Activated naive CD4-positive, alpha-beta T cell (primary cell): Measurements from ENCODE around the gene SHROOM4.

Source experiments
- DNase-seq, 4 experiments: peaks; one replicate each; lab custom pipeline; 2025; lab: John Stamatoyannopoulos, UW

SHROOM4 gene

GRCh38 chrX:50705042-50705441, 109.0 kb downstream of the SHROOM4 start:
- DNase-seq: no peak

DNA sequence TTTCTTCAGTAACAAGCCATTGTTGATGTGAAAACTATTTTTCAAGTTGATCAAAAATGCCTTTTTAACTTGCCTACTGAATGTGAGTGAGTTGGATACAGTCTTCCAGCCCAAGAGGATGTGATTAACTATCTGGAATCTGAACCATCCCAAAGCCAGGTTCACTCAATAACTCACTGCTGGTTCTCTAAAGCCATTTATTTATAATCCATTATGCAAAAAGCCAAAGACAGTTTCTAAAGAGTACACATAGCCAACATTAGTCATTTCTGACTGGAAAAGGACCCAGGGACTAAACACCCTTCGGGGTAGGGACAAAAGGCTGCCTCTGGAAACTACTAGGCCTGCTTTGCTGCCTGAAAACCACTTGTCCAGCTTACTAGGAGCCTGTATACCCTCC, 109.6 kb downstream of the SHROOM4 start:
- no peak for DNase-seq

GRCh38 chrX:50700921-50701320, 113.1 kb downstream of the SHROOM4 start:
- no peak for DNase-seq

DNA sequence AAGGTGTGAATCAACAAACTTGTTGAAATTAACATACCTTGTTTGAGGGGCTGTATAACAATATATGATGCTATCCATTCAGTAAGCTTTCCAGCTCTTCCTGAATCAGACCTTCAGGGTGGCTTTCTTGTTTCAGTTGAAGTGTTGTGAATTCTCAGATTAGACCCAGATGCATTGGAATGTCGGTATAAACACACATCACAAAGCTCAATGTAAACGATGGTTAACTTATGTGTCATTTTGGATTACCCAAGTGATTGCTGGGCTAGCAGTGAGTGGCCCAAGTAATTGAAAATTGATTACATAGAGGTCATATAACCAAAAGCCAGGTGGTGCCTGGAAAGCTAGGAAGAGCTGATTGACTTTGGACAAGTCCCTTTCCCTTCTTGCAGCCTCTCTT, 115.0 kb downstream of the SHROOM4 start:
- DNase-seq: no peak

- no peak for DNase-seq
Measured at GRCh38 chrX:50697691-50698090, 116.3 kb downstream of the SHROOM4 start.

GRCh38 chrX:50691820-50692219, 122.2 kb downstream of the SHROOM4 start:
- DNase-seq: no peak

DNA sequence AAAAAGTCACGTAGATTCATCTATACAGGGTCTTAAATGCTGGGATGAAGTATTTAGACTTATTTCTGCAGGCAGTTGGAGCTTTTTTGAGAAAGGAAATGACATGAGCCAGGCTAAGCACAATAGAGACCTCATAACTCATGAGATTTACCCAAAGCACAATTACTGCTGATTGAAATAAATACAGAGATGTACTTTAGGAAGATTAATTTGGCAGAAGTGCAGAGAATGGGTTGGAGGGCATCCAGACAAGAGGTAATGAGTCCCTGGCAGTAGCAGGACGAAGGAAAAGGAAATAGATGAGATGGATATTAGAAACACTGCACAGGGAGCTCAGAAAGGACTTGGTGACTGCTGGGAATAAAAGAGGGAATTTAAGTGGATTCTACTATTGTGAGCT, 129.1 kb downstream of the SHROOM4 start:
- no peak for DNase-seq

- no peak for DNase-seq
Measured at GRCh38 chrX:50680990-50681389, 133.0 kb downstream of the SHROOM4 start.

- DNase-seq: no peak
Measured at GRCh38 chrX:50677789-50678188, 136.2 kb downstream of the SHROOM4 start.

- no peak for DNase-seq
Measured at GRCh38 chrX:50671661-50672060, 142.3 kb downstream of the SHROOM4 start.

- DNase-seq: no peak
Measured at GRCh38 chrX:50668860-50669259, 145.1 kb downstream of the SHROOM4 start.

GRCh38 chrX:50648156-50648555, 165.8 kb downstream of the SHROOM4 start:
- no peak for DNase-seq

DNA sequence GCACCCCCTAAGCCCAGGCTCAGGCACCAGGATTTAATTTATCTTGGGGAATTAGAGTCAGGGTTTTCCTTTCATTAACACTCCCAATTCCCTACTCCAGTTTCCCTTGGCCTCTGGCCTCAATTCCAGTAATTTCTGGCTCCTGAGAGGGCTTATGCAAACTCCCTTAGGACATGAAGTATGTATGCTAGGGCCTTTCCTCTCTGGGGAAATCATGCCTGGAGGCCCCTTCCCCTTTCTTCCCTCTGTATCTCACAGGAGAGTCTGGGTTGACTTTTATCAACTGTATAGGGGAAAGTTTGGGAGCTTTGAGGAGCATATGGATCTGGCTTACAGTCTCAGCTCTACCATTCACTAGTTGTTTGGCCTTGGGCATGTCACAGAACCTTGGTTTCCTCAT, 169.5 kb downstream of the SHROOM4 start:
- no peak for DNase-seq

DNA sequence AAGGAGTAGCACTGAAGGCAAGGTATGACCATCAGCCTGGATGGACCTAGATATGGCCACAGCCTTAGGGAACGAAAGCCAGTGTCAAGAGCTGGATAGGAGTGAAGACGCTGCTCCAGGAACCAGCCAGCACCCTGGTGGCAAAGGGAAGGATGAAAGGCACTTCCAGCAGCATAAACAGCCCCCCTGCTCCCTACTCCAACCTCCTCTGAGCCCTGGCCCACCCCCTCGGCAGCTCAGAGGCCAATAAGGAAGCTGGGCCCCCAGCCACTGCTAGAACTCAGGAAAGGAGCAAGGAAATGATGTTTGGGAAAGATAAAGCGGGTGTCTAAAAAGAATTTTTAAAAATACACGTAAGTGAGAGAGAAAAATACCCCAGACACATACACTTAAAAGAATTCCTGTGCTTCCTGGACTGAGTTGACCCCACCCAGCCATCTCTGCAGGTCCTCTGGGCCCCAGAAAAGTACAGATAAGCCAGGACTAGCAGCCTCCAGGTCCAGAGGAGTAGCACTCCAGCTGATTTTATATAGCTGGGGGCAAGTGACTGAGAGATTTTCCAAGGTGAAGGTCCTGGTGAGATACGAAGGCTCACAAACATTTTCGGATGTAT, 170.4 kb downstream of the SHROOM4 start:
- DNase-seq: no peak

GRCh38 chrX:50638123-50638522, 175.9 kb downstream of the SHROOM4 start:
- DNase-seq: no peak

DNA sequence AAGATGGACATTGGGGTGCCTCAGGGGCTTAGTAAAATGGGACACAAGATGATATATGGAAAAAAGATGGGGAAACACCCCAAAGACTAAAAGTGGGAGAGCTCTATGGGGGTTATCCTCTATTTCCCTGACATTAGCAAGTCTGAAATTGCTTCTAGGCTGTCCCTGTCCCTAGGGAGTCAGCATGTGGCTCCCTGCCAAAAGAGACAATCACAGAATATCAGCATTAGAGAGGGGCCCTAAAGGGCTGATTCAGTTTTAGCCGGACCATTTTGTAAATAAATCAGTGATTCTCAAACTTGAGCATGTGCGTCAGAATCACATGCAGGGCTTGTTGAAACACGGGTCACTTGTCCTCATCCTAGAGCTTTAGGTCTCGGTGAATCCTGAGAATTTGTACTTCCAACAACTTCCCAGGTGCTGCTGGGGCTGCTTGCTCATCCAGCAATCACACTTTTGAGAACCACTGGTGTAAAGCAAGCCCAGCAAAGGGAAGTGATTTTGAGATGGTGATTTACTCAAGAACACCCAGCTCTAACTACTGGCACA, 178.1 kb downstream of the SHROOM4 start:
- DNase-seq: no peak

GRCh38 chrX:50635162-50635561, 178.8 kb downstream of the SHROOM4 start:
- DNase-seq: no peak

DNA sequence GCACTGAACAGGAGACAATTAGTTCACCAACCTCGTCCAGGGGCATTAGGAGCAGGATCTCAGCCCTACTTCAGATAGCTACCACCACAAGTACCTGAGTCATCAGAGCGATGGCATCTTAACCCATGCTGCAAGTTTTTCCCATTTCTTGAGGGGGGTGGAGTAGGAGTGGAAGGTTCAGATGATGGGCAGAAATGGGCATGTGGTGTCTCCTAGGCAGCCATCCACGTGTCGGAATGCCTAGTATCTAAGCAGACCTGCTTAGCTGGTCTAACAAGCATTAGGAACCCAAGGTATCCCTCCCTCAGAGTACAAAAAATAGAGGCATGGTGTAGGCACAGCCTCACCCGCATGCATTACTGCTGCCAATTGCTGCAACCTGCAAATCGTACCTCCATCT, 184.2 kb downstream of the SHROOM4 start:
- no peak for DNase-seq

DNA sequence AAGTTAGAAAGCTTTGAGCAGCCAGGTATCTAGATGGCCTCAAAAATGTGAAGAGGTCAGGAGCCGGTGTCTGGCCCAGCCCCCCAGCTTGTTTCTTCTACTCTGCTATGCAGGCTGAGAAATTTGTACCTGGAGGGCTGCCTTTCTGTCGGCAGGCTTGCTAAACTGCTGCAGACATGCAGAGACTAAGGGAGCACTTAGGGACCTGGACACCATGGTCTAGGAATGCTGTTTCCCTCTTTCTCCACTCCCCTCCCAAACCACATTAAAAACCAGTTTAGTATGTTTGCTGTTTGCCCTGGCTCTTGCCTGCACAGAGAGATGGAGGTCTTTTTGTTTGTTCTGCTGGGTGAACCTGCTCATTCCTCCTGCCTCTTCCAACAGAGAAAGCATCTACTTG, 186.3 kb downstream of the SHROOM4 start:
- DNase-seq: no peak

DNA sequence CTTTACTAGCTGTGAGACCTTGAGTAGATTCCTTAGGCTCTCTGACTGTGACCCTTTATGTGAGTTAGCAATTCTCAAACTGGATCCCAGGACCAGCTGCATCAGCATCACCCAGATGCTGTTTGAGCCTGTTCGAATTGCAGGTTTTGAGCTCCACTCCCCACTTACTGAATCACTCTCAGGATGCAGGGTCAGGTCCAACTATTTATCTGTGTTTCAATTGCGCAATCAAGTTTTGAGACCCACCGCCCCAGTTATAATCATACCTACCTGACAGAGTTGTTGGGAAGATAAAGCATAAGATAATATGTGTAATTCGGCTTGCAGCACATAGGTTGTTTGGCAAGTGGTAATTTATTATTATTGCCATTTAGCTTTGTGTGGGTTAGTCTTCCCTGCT, 187.6 kb downstream of the SHROOM4 start:
- DNase-seq: no peak

DNA sequence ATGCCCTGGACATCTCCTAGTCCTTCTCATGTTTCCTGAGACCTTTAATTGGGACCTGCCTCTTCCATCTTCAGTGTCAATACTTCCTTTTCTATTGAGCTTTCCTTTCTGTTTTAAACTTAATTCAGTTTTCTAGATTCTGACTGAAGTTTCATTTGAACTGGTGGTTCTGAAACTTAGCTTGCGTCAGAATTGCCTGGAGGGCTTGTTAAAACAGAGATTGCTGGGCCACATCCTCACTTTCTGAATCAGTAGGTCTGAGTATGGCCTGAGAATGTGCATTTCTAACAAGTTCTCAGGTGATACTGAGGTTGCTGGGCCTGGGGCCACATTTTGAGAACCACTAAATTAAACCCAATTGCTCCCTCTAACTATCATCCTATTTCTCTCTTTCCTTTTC, 191.2 kb downstream of the SHROOM4 start:
- no peak for DNase-seq

DNA sequence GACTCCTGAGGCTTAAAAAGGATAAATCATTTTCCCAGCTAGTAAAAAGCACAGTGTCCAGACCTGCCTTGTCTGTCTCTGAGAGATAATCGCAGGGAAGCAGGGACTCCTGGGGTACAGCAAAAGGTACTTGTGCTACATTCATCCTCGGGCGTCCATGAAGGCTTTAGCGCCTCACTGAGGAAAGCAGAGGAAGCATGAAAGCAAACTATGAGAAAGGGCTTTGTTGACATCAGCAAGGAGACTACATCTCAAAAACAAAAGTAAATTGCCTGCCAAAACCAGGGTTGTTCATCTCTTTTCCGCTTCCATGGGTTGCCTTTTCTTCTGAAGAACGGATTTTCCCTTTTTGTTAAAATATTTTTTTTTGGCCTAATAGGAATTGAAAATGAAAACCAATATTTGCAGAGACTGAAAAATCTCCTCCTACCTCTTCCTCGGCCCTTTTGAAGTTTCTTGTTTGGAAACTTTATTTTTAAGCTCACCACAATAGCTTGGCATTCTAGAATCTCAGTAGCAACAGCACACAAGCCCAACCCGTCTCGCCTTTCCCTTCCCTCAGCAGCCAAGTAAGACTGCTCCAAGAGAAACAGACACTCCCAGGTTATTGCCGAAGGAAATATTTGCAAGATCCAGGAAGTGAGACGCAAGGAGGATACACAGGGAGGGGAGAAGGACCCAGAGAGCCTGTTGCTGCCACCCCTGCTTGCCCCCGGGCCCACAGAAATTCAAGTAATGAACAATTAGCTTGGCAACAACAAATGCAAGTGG, 195.0 kb downstream of the SHROOM4 start:
- no peak for DNase-seq

GRCh38 chrX:50617183-50617582, 196.8 kb downstream of the SHROOM4 start:
- no peak for DNase-seq
